Prostate gland (tissue), 2 donors: Measurements from ENCODE around the gene DUS1L. TPM values are rescaled to one million over a fixed set of nuclear protein-coding genes. Genes with fewer than 3 reads are reported as not detected.

ENCODE experiments used
- DNase-seq: peaks from one replicate; pipeline ENCODE4 v3.0.0-alpha.2; 2019; ENCODE audit warnings: low spot score
- H3K27ac ChIP-seq, 2 donors: fragments of 200-600 bp; sonication (generic); 2 replicates each; pipeline ENCODE4 v1.5.1; 2017 to 2019
- H3K27me3 ChIP-seq: fragments of 200-600 bp; sonication (generic); replicated peaks from 2 replicates; pipeline ENCODE4 v1.5.1; 2019; ENCODE audit not compliant: insufficient read depth
- H3K36me3 ChIP-seq, 2 donors: fragments of 200-600 bp; sonication (generic); 1 replicate in 1 of 2; 2 replicates in 1 of 2; pipeline versions ENCODE4 v1.5.1 to v1.8.1; 2017 to 2019
- H3K4me1 ChIP-seq: fragments of 200-600 bp; sonication (generic); replicated peaks from 2 replicates; pipeline ENCODE4 v1.5.1; 2019
- H3K4me3 ChIP-seq, 2 donors: fragments of 200-600 bp; sonication (generic); 2 replicates each; pipeline ENCODE4 v1.5.1; 2017 to 2019
- H3K9me3 ChIP-seq: fragments of 200-600 bp; sonication (generic); 2 replicates; pipeline ENCODE4 v1.5.1; 2017
- POLR2A ChIP-seq: fragments of 450-650 bp; IDR thresholded peaks from one replicate; pipeline ENCODE4 v1.6.1; 2016; ENCODE audit warnings: antibody characterized with exemption, mild to moderate bottlenecking
- POLR2AphosphoS5 ChIP-seq: sonication (generic); formaldehyde crosslinking; IDR thresholded peaks from one replicate; pipeline ENCODE4 v1.6.1; 2017; ENCODE audit warnings: antibody characterized with exemption
- WGBS: methylation state at CpG from one replicate; pipeline ENCODE4 v1.1.5; 2018; 5-methylcytosine and 5-hydroxymethylcytosine counted together
- intact Hi-C: fragments of 100-400 bp; cut with DNase I; formaldehyde crosslinking; loops from one replicate; pipeline ENCODE4 v1.14.2; 2022
- total RNA-seq, 2 donors: library from RNA; depleted of rRNA; stranded (reverse); fragments of >200 nt; gene quantifications; one replicate each; pipeline ENCODE4 v1.1.0, GENCODE V29; 2016
- TF ChIP-seq, protein P1 (sequence below), 4 experiments: fragments of 200-600 bp in 2 of 4; fragments of 450-650 bp in 2 of 4; sonication (generic) in 2 of 4; IDR thresholded peaks; 1 replicate in 3 of 4; 2 replicates in 1 of 4; pipeline ENCODE4 v1.5.1; 2016 to 2019; ENCODE audit warnings: antibody characterized with exemption in 4 of 4, mild to moderate bottlenecking in 2 of 4, moderate library complexity in 2 of 4

Gene DUS1L
- total RNA-seq, 2 donors from 2014 or later = 95.9 to 119 TPM

DNA sequence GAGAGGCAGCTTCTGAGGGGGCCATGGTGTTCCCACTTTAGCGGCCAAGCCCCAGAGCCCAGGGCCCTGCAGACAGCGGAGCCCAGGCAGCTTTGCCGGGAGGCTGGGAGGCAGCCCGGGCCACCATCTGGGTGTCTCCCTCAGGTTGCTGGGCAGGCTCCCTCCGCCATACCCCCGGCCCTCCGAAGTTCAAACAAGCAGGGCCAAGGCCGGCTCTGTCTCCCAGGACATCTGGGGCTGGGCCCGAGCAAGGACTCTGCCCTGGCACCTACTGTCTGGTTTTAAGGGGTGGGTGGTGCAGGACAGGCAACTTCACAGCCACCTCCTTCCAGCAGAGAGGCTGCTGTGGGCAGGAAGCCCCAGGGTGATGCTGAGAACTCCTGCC, 2.6 kb downstream of the DUS1L start:
- WGBS = 86% methylated on average over 8 of the region's 9 CpGs
- Histone ChIP-seq H3K27ac (peak overlapping the region in 1 of 2 donors; percentile 85), H3K4me1 (peaks cover 20% of the 10 kb centered on the region), H3K36me3 (peaks cover 0 to 11% of the 10 kb centered on the region in 2 donors), H3K27me3 (no peaks in the 10 kb centered on the region), H3K9me3 (no peaks in the 10 kb centered on the region), H3K4me3 (no peak overlapping the region)
- no peak for DNase-seq
- TF ChIP-seq POLR2AphosphoS5 (no peak), POLR2A (no peak)
- TF ChIP-seq, protein P1, sequence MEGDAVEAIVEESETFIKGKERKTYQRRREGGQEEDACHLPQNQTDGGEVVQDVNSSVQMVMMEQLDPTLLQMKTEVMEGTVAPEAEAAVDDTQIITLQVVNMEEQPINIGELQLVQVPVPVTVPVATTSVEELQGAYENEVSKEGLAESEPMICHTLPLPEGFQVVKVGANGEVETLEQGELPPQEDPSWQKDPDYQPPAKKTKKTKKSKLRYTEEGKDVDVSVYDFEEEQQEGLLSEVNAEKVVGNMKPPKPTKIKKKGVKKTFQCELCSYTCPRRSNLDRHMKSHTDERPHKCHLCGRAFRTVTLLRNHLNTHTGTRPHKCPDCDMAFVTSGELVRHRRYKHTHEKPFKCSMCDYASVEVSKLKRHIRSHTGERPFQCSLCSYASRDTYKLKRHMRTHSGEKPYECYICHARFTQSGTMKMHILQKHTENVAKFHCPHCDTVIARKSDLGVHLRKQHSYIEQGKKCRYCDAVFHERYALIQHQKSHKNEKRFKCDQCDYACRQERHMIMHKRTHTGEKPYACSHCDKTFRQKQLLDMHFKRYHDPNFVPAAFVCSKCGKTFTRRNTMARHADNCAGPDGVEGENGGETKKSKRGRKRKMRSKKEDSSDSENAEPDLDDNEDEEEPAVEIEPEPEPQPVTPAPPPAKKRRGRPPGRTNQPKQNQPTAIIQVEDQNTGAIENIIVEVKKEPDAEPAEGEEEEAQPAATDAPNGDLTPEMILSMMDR (IDR thresholded peaks at IDR 0.05) = no peak
- intact Hi-C loops = no loop called here

DNA sequence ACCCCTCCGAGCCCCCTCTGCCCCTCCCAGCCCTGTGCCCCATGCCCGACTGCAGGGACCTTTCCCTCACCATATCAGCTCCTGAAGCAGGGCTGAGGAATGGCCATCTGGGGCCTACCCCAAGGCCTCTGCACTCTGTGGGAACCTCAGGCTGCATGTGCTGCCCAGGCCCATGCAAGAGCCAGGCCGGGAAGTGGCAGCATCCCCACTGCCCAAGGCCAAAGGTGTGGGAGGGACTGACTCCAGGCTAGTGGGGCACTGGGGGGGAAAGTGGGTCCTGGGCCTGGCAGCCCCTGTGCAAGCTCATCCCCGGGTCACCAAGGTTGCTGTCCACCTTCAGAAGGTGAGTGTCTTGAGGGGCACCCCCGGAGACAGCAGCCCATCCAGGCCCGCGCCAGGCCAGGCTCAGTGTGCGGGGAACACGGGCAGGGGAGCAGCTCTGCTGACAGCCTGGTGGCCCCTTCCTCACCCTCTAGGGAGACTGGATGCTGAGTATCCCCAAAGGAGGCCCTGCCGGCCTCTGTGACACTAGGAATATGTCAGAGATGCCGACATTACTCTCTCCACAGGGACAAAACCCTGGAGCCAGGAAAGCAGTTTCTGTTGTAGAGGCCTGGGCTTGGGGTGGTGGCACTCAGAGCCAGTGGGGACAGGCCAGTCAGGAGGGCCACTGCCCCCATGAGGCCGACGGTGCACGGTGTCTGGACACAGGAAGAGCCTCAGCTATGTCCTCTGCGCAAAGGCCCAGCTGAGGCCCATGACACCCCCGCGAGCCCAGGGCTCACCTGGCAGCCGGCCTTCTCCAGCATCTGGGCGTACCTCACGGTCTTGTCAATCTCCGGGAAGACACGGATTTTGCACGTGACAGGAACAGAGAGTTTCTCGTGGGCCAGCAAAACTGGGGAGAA, 3.3 kb downstream of the DUS1L start:
- intact Hi-C loops = no loop called here
- peaks cover 0 to 11% of the 10 kb centered on the region in 2 donors for H3K36me3 ChIP-seq
- WGBS = 77% methylated on average over 24 of the region's 24 CpGs

DNA sequence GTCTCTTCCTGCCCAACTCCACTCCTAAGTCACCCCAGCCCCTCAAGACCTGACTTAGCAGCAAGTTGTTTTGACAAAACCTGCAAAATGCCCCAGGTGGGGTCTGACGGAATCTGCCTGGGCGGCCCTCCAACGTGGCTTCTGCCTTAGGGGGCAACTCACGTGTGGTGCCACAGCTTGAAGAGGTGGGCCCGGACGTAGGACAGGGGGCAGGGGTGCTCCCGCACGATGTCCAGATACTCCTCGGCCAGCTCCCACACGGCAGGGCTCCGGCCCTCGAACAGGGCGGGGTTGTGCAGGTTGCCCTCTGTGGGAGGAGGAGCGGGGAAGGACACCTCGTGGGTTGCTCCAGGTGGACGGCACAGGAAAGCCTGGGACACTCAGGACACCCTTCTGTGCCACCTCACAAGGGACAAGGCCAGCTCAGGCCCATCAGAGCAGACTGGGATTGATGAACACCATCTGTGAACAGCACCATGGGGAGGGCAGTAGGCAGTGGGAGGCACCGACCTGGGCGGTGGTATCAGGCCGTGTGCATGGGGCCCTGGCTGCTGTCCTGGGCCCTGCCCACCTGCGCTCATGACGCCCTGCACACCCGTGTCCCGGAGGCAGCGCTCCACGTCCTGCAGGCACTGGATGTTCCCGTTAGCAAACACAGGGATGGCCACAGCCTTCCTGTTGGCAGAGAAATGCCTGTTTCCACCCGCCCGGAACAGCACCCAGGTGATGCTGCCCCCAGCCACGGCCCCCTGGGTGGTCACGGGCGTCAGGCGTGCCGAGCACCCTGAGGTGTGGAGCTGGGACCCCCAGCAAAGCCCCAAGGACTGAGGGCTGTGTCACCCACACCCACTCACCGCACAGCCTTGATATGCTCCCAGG, 4.3 kb downstream of the DUS1L start:
- Histone ChIP-seq H3K36me3 (peaks cover 5 to 17% of the 10 kb centered on the region in 2 donors), H3K9me3 (no peaks in the 10 kb centered on the region), H3K27ac (peak overlapping the region; percentile 5 to 85), H3K4me1 (peaks cover 20% of the 10 kb centered on the region), H3K27me3 (no peaks in the 10 kb centered on the region), H3K4me3 (no peak overlapping the region)
- 83% methylated on average over 27 of the region's 34 CpGs for WGBS
- peak; percentile 49 for DNase-seq
- intact Hi-C loops = no loop called here
- TF ChIP-seq, protein P1 (IDR thresholded peaks at IDR 0.05) = no peak
- TF ChIP-seq POLR2A = no peak
- TF ChIP-seq POLR2AphosphoS5 = peak; percentile 77

More for the DNA sequence above, 3.3 kb downstream of the DUS1L start:
- Histone ChIP-seq H3K27me3 (no peaks in the 10 kb centered on the region), H3K4me3 (no peak overlapping the region), H3K4me1 (peaks cover 20% of the 10 kb centered on the region), H3K27ac (peak overlapping the region; percentile 5 to 85), H3K9me3 (no peaks in the 10 kb centered on the region)
- DNase-seq = no peak
- TF ChIP-seq POLR2AphosphoS5 (no peak), POLR2A (no peak)
- TF ChIP-seq, protein P1 (IDR thresholded peaks at IDR 0.05) = no peak

DNA sequence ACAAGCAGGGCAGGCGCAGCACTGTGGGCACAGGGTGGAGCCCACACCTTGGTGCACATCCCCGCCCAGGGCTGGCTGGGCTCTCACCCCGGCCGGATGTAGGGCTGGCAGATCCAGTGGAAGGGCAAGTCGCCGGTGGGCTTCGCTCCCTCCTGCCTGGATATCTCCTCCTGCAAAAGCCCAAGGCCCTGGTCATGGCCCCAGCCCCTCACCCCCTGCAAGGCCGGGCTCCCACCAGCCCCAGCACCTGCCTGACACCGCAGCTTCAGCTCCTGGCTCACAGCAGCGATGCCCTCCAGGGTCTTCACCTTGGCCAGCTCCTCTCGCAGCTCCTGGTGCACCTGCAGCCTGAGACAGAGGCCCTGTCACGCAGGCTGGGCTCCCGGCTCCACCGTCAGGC, 5.0 kb downstream of the DUS1L start:
- H3K4me1 ChIP-seq = peaks cover 20% of the 10 kb centered on the region
- no peak overlapping the region for H3K4me3 ChIP-seq
- H3K27ac ChIP-seq = peak overlapping the region in 1 of 2 donors; percentile 85
- H3K27me3 ChIP-seq = no peaks in the 10 kb centered on the region
- 92% methylated on average over 13 of the region's 14 CpGs for WGBS
- intact Hi-C loops = no loop called here
- DNase-seq = no peak
- no peaks in the 10 kb centered on the region for H3K9me3 ChIP-seq
- peaks cover 7 to 24% of the 10 kb centered on the region in 2 donors for H3K36me3 ChIP-seq
- TF ChIP-seq, protein P1 (IDR thresholded peaks at IDR 0.05) = no peak
- TF ChIP-seq POLR2A (no peak), POLR2AphosphoS5 (no peak)
